Esophagus muscularis mucosa (tissue), 4 donors: Measurements from ENCODE around the gene PRIMA1. TPM values are rescaled to one million over a fixed set of nuclear protein-coding genes. Genes with fewer than 3 reads are reported as not detected.
A peak's percentile ranks its signal among the peaks of the same experiment; 100 is the strongest.

Experiments used
- DNase-seq: peaks from one replicate; pipeline ENCODE4 v3.0.0-alpha.2; 2017; ENCODE audit errors: extremely low spot score
- H3K27ac ChIP-seq, 4 donors: fragments of 200-600 bp; sonication (generic); replicated peaks in 1 of 4; 1 replicate in 3 of 4; 2 replicates in 1 of 4; pipeline ENCODE4 v1.5.1; 2016 to 2019; ENCODE audit warnings: mild to moderate bottlenecking in 1 of 4
- H3K27me3 ChIP-seq, 4 donors: fragments of 200-600 bp; sonication (generic); one replicate each; pipeline versions ENCODE4 v1.5.1 to v1.6.0; 2016 to 2019
- H3K36me3 ChIP-seq, 4 donors: fragments of 200-600 bp; sonication (generic); one replicate each; pipeline ENCODE4 v1.5.1; 2016 to 2019
- H3K4me1 ChIP-seq, 4 donors: fragments of 200-600 bp; sonication (generic); one replicate each; pipeline ENCODE4 v1.5.1; 2016 to 2019
- H3K4me3 ChIP-seq, 4 donors: fragments of 200-600 bp; sonication (generic); 1 replicate in 2 of 4; 2 replicates in 2 of 4; pipeline ENCODE4 v1.5.1; 2016 to 2019; ENCODE audit warnings: mild to moderate bottlenecking in 4 of 4, moderate library complexity in 1 of 4
- H3K9me3 ChIP-seq, 4 donors: fragments of 200-600 bp; sonication (generic); 1 replicate in 3 of 4; 2 replicates in 1 of 4; pipeline ENCODE4 v1.5.1; 2016 to 2019
- CTCF ChIP-seq, 3 experiments: fragments of 200-600 bp in 2 of 3; fragments of 450-650 bp in 1 of 3; sonication (generic) in 2 of 3; IDR thresholded peaks; one replicate each; pipeline ENCODE4 v1.5.1; 2017 to 2019; ENCODE audit warnings: antibody characterized with exemption in 3 of 3, mild to moderate bottlenecking in 2 of 3, moderate library complexity in 1 of 3
- EP300 ChIP-seq: sonication (generic); formaldehyde crosslinking; IDR thresholded peaks from one replicate; pipeline ENCODE4 v1.6.1; 2017; ENCODE audit warnings: antibody characterized with exemption
- POLR2A ChIP-seq: fragments of 450-650 bp; IDR thresholded peaks from one replicate; pipeline ENCODE4 v1.6.1; 2017; ENCODE audit warnings: antibody characterized with exemption, moderate library complexity, mild to moderate bottlenecking, low read depth
- POLR2AphosphoS5 ChIP-seq, 2 donors: sonication (generic); formaldehyde crosslinking; IDR thresholded peaks; one replicate each; pipeline ENCODE4 v1.6.1; 2017; ENCODE audit warnings: antibody characterized with exemption in 2 of 2
- WGBS: methylation state at CpG from one replicate; pipeline ENCODE4 v1.1.5; 2018; 5-methylcytosine and 5-hydroxymethylcytosine counted together
- intact Hi-C: fragments of 100-400 bp; cut with DNase I; formaldehyde crosslinking; loops from one replicate; pipeline ENCODE4 v1.15.1; 2023
- total RNA-seq, 4 donors: library from RNA; depleted of rRNA; stranded (reverse); fragments of >200 nt; gene quantifications; one replicate each; pipeline versions ENCODE4 v1.1.0 to v1.2.1, GENCODE V29; 2016

Gene PRIMA1
- total RNA-seq, 4 donors from 2014 or later: 18.7 to 30.9 (median 21.8) TPM

GRCh38 chr14:93797536-93797935 lies 9.3 kb upstream of the PRIMA1 start:
- no peak for TF ChIP-seq CTCF (IDR thresholded peaks at IDR 0.05)
- no peak for TF ChIP-seq POLR2A
- TF ChIP-seq POLR2AphosphoS5 (IDR thresholded peaks at IDR 0.05): no peak
- no peak for TF ChIP-seq EP300
- no peaks in the 10 kb centered on the region for H3K9me3 ChIP-seq
- no peak for DNase-seq
- 84% methylated on average over 12 of the region's 12 CpGs for WGBS
- peaks cover 0 to 58% (median 55%) of the 10 kb centered on the region in 4 donors for H3K4me1 ChIP-seq
- H3K36me3 ChIP-seq: no peaks in the 10 kb centered on the region
- intact Hi-C loops: no loop called here
- H3K27ac ChIP-seq: no peak overlapping the region
- no peaks in the 10 kb centered on the region for H3K27me3 ChIP-seq
- no peak overlapping the region for H3K4me3 ChIP-seq

GRCh38 chr14:93797071-93797470 lies 8.8 kb upstream of the PRIMA1 start:
- Histone ChIP-seq H3K27ac (peak overlapping the region in 2 of 4 donors; percentile 14 to 18), H3K4me1 (peaks cover 0 to 62% (median 57%) of the 10 kb centered on the region in 4 donors), H3K4me3 (no peak overlapping the region), H3K9me3 (no peaks in the 10 kb centered on the region), H3K36me3 (no peaks in the 10 kb centered on the region), H3K27me3 (no peaks in the 10 kb centered on the region)
- WGBS: 67% methylated on average over 4 of the region's 4 CpGs
- intact Hi-C loops: no loop called here
- TF ChIP-seq POLR2A (no peak), POLR2AphosphoS5 (IDR thresholded peaks at IDR 0.05) (no peak)
- no peak for DNase-seq

GRCh38 chr14:93794756-93795155 lies 6.5 kb upstream of the PRIMA1 start:
- intact Hi-C loops: no loop called here

GRCh38 chr14:93793555-93794324 lies 5.5 kb upstream of the PRIMA1 start:
- H3K27me3 ChIP-seq: peaks cover 0 to 6% (median 0%) of the 10 kb centered on the region in 4 donors
- H3K9me3 ChIP-seq: no peaks in the 10 kb centered on the region
- intact Hi-C loops: no loop called here
- WGBS: 82% methylated on average over 10 of the region's 10 CpGs
- no peak for DNase-seq
- no peak for TF ChIP-seq POLR2A
- no peak for TF ChIP-seq EP300
- TF ChIP-seq CTCF (IDR thresholded peaks at IDR 0.05): no peak
- TF ChIP-seq POLR2AphosphoS5 (IDR thresholded peaks at IDR 0.05): no peak
- no peak overlapping the region for H3K27ac ChIP-seq
- no peak overlapping the region for H3K4me3 ChIP-seq
- H3K36me3 ChIP-seq: no peaks in the 10 kb centered on the region
- H3K4me1 ChIP-seq: peaks cover 11 to 63% (median 56%) of the 10 kb centered on the region in 4 donors

More at GRCh38 chr14:93794756-93795155, 6.5 kb upstream of the PRIMA1 start:
- H3K27ac ChIP-seq: no peak overlapping the region
- no peaks in the 10 kb centered on the region for H3K9me3 ChIP-seq
- no peak overlapping the region for H3K4me3 ChIP-seq
- WGBS: 96% methylated on average over 4 of the region's 5 CpGs
- TF ChIP-seq EP300: no peak
- TF ChIP-seq POLR2AphosphoS5 (IDR thresholded peaks at IDR 0.05): no peak
- no peak for TF ChIP-seq POLR2A
- TF ChIP-seq CTCF (IDR thresholded peaks at IDR 0.05): no peak
- no peaks in the 10 kb centered on the region for H3K36me3 ChIP-seq
- H3K4me1 ChIP-seq: peaks cover 4 to 66% (median 58%) of the 10 kb centered on the region in 4 donors
- no peak for DNase-seq
- no peaks in the 10 kb centered on the region for H3K27me3 ChIP-seq

GRCh38 chr14:93792391-93792790 lies 4.1 kb upstream of the PRIMA1 start:
- Histone ChIP-seq H3K36me3 (no peaks in the 10 kb centered on the region), H3K9me3 (no peaks in the 10 kb centered on the region), H3K27me3 (peaks cover 0 to 13% (median 0%) of the 10 kb centered on the region in 4 donors), H3K27ac (no peak overlapping the region), H3K4me3 (no peak overlapping the region), H3K4me1 (peaks cover 11 to 59% (median 51%) of the 10 kb centered on the region in 4 donors)
- intact Hi-C loops: no loop called here
- 73% methylated on average over 3 of the region's 3 CpGs for WGBS
- no peak for TF ChIP-seq POLR2AphosphoS5 (IDR thresholded peaks at IDR 0.05)
- no peak for TF ChIP-seq POLR2A
- no peak for TF ChIP-seq CTCF (IDR thresholded peaks at IDR 0.05)
- no peak for TF ChIP-seq EP300
- DNase-seq: no peak
